Measurements from ENCODE around the gene CCDC8.
"Not testable (repeated sequence)": the region's sequence is repeated elsewhere in the genome, so short reads cannot be mapped to it uniquely, and the experiment has no call there.

Gene CCDC8

DNA sequence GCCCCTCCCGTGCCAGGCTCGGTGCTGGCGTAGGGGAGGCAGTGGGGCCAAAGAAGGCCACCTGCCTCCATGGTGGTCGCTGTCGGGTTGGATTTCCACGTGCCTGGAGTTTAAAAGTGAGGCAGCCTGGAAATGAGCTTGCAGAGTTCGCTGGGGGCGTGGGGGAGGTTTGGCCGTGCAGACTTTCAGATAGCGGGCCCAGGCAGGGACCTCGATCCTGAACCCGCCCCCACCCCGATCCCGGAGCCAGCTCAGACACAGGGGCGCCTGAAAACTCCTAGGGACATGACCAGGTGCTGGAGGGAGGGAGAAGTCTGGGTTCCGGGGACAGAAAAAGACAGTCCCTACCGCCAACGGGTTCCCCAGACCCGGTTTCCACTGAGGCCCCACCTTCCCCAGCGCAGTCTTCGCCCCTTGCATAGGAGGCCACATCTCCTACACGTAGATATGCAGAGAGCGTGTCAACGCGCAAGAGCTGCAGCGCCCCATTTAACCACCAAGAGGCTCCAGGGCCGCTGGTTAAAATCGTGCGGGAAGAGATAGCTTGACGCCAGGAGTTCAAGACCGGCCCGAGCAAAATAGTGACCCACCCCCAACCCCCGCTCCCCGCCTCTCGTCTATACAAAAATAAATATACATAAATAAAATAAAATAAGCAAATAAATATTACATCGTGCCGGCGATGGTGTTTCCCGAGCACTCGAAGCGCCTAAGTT is 8.5 kb downstream of the CCDC8 start:
- no peak for DNase-seq (ENCODE audit: low read depth in 3 of 3)

DNA sequence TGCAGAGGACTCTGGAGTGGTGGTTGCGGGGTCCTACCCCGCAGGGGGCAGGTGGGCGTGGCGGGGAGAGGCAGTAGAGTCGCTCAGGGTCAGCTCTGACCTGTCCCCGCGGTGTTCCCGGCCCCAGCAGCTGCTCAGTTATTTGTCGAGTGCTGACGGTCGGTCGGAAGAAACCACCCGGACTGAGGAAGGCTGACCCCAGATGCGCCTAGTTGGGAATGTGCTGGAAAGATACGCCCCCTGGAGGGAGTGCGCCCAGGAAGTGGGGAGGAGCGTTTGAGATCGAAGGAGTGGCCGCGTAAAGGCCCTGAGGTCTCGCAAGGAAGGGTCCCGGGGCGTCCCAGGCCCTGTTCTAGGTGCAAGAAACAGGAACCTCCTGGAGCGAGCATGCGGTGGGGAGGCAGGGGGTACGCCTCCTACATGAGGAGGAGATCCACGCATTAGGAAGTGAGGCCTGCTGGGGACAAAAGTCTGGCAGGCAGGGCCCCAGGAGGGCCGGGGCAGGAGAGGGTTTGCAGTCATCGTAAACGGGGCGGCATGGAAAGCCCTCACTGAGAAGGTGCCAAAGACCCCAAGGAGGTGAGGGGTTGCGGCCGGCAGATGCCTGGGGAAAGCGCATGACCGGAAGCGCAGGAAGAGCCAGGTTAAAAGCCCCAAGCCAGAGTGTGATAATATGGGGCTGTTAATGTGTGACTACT is 9.2 kb downstream of the CCDC8 start:
- no peak for DNase-seq (ENCODE audit: low read depth in 3 of 3)

DNA sequence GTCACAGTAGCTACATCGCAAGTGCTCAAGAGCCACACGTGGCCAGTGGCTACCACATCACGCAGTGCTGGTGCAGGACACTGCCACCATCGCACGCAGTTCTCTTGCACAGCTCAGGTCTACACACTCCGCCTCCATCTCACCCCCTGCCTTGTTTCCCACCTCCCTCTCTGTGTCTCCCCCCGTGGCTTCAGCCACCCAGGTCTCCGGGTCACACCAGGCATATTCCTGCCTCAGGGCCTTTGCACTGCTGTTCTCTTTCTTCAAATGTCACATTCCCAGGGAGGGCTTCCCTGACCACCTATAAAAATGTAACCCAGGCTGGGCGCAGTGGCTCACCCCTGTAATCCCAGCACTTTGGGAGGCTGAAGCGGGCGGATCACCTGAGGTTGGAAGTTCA is 10.6 kb downstream of the CCDC8 start:
- no peak for DNase-seq (ENCODE audit: low read depth in 3 of 3)

DNA sequence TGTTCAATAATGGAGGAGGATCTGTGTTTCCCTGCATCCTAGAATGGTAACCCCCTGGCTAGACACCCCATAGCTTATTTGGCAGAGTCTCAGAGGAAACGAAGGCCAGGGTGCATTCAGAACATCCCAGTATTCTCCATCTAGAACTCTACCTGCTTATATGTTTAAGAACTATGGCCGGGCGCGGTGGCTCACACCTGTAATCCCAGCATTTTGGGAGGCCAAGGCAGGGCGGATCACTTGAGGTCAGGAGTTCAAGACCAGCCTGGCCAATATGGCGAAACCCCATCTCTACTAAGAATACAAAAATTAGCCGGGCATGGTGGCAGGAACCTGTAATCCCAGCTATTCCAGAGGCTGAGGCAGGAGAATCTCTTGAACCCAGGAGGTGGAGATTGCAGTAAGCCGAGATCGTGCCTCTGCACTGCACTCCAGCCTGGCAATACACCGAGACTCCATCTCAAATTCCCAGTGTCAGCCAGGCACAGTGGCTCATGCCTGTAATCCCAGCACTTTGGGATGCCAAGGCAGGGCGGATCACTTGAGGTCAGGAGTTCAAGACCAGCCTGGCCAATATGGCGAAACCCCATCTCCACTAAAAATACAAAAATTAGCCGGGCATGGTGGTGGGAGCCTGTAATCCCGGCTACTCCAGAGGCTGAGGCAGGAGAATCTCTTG is 15.4 kb downstream of the CCDC8 start:
- not testable (repeated sequence) for DNase-seq (ENCODE audit: low read depth in 3 of 3)

DNA sequence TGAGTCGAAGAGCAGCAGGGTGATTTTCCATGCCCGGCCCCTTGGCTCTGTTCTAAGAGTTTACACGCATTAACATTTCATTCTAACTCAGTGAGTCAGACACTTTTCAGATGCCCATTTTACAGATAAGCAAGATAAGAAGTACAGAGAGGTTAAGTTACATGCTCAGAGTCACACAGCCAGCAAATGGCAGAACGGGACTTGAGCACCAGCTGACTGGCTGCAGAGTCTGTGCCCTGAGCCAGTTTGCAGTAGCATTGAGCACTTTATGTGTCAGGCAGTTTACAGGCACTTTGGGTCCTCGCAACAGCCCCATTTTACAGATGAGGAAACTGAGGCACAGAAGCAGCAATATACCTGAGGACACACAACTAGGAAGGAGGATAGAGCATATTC is 19.0 kb downstream of the CCDC8 start:
- DNase-seq (ENCODE audit: low read depth in 3 of 3), result no peak

DNA sequence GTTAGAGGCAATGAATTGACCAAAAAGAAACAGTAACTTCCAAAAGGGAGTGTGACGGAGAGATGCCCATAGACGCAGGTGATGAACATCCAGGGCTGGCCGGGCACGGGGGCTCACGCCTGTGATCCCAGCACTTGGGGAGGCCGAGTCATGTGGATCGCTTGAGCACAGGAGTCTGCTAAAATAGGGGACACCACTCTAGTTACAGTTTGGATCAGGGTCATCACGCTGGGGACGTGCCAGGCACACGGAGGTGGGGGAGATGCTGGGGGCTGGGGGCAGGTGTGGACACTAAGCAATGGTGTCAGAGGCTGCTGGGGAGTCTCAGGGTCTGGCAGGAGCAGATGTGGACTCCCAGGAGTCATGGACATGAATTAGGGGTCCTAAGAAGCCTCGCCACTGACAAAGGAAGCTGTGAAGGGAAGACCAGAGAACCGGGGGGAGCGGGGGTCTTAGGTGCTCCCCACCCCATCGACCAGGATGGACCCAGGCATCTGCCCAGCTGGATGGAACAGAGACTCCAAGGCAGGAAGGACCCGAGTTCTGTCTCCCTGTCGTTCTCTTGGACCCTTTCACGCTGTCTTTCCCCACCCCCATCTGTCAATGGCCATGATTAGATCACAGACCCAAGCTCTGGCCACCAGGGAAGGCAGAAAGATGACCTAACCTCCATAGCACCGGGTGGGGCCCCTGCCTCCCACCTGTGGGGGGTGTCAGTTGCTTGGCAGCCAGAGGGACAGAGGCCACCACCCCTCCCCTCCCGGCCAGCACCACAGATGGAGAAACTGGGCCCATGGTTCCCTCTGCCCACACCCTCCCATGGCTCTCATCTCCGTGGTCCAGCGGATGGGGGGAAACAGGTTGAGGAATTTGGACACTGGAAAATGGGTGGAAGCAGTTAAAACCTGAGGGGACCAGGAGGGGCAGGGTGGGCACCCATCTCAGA is 19.6 kb downstream of the CCDC8 start:
- DNase-seq (ENCODE audit: low read depth in 3 of 3), result no peak

DNA sequence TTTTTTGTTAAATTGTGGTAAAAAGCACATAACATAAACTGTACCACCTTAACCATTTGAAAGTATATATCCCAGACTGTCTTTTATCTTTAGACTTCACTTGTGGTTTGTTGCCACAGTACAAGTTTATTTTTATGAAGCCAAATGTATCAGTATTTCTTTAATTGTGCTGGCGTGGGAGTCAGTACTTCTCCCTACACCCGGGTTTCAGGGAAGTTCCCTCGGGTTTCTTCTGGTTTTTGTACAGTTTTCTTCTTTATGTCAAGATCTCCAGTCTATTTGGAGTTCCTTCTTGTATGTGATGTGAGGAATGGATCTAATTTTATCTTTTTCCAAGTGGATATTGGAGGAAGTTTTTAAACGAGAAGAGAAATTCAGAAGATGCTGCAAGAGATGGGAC is 20.5 kb downstream of the CCDC8 start:
- no peak for DNase-seq (ENCODE audit: low read depth in 3 of 3)

DNA sequence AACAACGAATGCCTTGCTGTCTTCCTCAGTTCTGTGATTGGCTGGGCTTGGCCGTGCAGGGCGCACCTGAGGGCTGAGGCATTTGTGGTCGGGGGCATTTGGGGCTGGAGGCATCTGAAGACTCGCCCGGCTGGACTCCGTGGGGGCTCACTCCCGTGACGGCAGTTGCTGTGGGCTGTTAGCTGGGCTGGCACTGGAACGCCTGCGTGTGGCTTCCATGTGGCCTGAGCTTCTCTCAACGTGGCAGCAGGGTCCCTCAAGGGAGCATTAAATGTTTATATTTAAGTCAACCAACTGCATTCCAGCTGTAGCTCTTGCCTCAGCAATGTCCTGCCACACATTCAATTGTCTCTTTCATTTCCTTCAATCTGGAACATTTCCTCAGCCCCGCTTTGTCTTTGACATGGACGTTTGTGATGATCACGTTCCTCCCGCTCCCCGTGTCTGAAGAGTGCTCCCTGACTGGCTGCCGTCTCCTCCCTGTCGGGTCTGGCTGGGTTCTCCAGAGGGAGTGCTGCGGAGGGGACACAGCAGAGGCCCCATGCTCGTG is 21.0 kb downstream of the CCDC8 start:
- DNase-seq (ENCODE audit: low read depth in 3 of 3), result no peak

DNA sequence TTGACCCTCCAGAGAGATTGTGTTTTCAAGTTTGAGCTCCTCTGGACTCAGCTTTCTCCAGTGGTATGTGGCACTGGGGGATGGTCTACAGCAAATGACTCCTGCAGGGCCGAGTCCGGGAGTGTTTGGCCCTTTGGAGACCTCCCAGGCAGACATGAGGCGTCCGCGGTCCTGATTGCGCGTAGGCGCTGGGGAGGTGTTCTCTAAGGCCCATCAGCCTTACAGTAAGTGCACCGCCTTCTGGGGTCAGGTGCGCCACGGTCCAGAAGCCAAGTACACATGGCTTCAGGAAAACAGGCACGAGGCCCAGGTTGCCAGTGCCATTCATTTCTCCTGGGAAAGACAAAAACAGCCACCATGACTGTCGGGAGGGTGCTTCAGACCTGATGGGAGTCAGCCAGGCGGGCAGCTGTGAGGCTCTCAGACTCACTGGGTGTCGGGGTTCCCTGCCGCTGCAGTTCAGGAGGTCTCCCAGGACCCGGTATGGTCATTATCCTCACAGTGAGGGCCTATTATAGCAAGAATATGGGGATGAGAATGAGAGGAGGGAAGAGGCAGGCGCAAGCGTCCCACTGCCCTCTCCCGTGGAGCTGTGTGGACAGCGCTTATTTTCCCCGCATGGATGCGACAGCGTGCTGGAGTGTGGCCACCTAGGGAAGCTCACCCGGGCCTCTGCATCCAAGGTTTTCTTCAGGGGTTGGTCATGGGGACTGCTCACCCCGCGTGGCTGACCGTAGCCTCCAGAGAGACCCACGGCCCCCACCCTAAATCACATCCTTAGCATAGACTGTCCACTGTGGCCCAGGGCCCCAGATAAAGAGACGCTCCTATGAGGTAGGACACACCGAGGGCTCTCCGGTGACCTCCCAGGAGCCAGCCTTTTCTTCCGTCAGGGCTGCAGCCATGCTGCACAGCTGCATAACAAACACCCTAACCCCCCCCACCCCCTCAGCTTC is 21.8 kb downstream of the CCDC8 start:
- no peak for DNase-seq (ENCODE audit: low read depth in 3 of 3)

DNA sequence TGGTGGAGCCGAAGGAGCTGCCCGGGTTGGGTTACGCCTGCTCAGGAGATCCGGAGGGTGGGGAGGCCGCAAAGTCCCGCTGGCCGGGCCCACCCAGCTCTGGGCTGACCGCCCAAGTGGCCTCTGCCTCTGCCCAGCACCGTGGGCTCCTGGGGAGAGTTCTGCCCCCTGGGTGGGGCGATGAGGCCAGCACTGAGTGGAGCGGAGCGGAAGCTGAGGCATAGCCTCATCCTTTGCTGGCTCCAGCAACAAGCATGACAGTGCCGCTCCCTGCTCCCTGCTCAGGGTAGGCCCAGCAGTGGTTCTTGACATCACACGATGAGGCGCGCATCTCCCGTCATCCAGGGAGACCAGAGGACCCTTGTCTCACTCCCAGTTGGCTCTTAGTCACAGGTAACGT is 22.5 kb downstream of the CCDC8 start:
- no peak for DNase-seq (ENCODE audit: low read depth in 3 of 3)

DNA sequence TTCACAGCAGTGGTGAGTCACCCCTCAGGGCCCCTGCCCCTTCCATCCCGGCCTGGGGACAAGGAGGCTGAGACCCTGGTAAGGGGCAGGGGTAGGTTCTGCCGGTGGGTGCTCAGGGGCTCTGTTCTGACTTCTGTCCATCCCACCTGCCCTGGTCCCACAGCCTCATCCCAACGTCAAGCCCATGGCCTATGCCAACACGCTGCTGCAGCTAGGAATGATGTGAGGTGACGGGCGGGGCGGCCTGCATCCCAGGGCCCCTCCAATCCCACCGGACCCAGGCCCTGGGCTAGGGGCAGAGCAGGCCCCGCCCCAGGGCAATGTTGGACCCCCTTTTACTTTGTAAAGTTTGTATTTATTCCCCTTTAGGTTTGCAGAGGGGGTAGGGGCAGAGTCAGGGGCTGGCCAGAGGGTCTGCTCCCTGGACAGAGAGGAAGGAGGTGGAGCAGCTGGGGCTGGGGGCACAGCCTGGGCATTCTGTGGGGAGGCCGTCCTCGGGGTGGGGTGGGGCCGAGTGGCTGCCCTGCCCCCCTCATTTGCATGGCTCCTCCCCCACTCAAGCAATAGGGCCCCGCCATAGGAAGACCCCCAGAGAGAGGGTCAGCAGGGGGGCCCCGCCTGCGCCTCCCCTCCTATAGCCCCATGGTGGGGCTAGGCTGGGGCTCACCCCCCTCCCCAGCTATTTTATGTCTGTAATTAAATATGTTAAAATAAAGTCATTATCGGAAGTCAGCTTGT is 23.1 kb downstream of the CCDC8 start:
- no peak for DNase-seq (ENCODE audit: low read depth in 3 of 3)

DNA sequence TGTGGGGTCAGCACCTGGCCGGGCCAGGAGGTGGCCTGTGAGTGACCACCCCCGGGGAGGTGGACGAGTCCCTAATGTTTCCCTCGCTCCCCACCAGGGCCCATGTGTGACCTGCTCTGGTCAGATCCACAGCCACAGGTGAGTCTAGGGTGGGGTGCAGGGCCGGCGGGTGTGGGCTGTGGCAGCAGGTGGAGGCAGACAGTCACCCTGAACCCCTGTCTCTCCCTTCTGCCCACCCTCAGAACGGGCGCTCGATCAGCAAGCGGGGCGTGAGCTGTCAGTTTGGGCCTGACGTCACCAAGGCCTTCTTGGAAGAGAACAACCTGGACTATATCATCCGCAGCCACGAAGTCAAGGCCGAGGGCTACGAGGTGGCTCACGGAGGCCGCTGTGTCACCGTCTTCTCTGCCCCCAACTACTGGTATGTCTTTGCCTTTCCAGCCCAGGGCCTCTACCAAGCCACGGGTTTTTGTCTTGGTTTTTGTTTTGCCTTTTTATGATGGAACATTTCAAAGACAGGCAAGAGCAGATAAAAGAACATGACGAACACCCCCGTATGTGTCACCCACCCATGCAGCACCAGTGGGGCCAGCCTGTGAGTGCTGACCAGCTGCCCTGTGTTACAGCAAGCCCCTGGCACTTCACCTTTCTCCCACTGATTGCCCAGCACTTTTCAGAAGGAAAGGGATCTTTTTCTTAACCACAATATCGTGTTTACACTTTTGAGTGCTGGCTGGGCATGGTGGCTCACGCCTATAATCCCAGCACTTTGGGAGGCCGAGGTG is 24.9 kb downstream of the CCDC8 start:
- DNase-seq (ENCODE audit: low read depth in 3 of 3), result no peak

DNA sequence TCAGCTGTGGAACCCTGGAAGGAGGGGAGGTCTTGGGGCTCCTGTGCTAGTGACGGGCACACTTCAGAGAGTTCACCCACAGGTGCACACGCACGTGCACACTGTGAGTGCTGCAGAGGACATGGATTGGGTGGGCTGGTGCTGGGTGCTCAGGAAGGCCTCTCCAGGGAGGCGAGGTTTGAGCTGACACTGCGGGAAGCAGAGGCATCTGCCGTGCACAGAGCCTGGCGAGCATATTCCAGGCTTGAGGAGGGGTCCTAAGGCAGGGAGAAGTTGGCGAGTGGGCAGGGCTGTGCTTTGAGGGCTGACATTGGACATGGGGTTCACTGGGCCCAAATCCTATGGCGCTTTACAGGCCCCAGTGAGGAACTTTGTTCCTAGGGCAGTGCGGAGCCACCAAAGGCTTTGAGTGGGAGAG is 25.6 kb downstream of the CCDC8 start:
- no peak for DNase-seq (ENCODE audit: low read depth in 3 of 3)

DNA sequence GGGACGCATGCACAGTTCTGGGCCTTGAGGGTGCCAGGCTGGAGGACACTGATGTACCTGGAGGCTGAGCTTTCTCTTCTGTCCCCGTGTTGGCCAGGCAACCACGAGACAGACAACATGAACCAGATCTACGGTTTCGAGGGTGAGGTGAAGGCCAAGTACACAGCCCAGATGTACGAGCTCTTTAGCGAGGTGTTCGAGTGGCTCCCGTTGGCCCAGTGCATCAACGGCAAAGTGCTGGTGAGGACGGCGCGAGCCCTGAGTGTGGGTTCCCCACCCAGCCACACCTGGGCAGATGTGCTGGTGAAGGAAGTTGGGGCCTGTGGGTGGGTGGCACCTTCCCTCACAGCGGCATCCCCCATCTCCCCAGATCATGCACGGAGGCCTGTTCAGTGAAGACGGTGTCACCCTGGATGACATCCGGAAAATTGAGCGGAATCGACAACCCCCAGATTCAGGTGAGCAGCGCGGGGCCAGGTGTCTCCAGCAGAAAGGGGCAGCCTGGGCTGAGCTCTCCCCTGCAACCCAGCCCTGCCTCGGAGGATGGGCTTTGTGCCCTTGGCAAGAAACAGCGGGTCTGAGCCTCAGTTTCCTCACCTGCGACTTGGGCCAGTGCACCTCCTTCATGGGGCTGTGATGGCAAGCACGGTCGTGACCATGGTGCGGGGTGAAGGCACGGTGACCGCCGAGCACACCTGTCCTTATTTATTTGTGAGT is 26.2 kb downstream of the CCDC8 start:
- no peak for DNase-seq (ENCODE audit: low read depth in 3 of 3)

DNA sequence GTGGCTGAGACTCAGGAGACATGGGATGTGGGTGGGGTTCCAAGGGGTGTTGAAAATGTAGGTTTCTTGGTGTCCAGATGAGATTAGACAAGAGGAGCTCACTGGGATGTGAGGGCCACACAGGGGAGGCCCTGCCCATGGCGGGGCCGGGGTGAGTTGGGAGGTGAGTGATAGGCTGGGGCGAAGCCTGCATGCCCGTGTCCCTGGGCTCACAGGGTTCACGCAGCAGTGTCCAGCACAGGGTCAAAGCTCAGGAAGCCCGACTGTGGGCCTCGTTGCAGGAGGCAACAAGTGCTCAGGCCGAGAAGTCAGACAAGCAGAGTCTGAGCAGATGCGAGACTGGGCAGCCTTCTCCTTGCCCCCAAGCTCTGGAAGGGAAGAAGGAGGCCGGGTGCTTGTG is 27.2 kb downstream of the CCDC8 start:
- DNase-seq (ENCODE audit: low read depth in 3 of 3), result no peak

DNA sequence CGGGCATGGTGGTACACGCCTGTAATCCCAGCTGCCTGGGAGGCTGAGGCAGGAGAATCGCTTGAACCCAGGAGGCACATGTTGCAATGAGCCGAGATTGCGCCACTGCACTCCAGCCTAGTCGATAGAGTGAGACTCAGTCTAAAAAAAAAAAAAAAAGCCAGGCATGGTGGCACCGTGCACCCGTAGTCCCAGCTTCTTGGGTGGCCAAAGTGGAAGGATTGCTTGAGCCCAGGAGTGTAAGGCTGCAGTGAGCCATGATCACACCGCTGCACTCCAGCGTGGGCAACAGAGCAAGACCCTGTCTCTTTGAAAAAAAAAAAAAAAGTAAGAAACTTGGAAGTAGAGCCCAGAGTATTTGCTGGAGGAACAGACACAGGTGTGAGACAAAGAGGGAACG is 27.7 kb downstream of the CCDC8 start:
- DNase-seq (ENCODE audit: low read depth in 3 of 3), result no peak

DNA sequence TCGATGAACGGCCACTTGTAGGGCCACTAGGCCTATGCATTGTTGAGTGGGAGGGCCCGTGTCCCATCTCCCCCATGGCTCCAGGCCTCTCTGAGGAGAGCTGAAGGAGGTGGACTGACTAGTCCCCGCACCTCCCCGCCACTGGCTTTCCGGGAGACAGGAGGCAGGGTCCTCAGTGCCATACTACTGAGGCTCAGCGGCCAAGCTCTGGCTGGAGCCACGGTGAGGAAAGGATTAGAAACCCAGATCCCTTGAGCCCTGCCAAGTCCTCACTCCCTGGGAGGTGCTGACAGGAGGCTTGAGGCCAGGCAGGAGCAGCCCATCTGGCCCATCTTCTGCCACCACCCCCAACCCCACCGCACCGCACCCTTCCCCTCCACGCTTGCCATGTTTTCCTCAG is 29.0 kb downstream of the CCDC8 start:
- DNase-seq (ENCODE audit: low read depth in 3 of 3), result no peak

DNA sequence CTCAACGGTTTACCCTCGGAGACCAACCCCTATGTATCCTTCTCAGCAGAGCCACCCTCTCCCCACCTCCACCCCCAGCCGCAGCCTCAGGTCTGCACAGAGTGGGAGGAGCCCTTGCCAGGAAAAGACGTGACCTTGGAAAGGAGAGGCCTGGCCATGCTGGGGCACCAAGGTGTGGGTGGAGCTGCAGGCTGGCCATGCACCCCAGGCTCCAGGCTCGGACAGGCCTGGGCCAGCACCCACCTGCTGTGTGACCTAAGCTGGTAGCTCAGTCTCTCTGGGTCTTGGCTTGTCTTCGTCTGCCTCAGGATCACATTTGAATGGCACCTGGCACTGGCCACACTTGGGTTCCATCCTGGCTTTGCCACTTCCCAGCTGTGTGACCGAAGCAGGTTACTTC is 29.5 kb downstream of the CCDC8 start:
- DNase-seq (ENCODE audit: low read depth in 3 of 3), result no peak

All from stimulated activated CD4-positive, alpha-beta T cell treated with anti-CD3 and anti-CD28 coated beads, TNF-alpha, amount 100 ng/mL, for 24 hours (primary cell).